ENCODE results near the gene PKP4. TPM values are rescaled to one million over a fixed set of nuclear protein-coding genes. Genes with fewer than 3 reads are reported as not detected.

The PKP4 gene
- total and polyA plus RNA-seq, 7 donors: 6.8 to 23.8 (median 18.0) TPM

DNA sequence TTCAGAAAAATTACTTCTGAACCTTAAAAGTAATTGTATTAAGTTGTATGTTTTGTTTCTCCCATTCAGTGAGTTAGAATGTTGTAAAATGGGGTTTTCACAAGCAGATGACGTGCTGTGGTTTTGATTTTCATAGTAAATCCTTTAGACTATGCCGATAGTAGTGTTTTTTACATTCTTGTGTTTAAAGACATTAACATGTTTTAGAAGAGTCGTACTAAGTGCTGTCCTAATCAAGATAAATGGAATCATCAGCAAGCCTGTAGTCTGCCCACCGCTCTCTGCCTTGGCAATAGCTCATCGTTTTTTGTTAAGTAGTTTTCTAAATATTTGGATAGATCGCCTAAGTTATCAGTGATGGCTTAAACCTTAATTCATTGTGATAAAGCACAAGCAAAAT lies 21.5 kb downstream of the PKP4 start:
- no peak overlapping the region for H3K27ac ChIP-seq
- no peak overlapping the region for H3K4me3 ChIP-seq
- no peaks in the 10 kb centered on the region for H3K27me3 ChIP-seq (ENCODE audit: insufficient read depth in 3 of 3, low read length in 2 of 3)
- no peaks in the 10 kb centered on the region for H3K9me3 ChIP-seq
- TF ChIP-seq, protein P1, sequence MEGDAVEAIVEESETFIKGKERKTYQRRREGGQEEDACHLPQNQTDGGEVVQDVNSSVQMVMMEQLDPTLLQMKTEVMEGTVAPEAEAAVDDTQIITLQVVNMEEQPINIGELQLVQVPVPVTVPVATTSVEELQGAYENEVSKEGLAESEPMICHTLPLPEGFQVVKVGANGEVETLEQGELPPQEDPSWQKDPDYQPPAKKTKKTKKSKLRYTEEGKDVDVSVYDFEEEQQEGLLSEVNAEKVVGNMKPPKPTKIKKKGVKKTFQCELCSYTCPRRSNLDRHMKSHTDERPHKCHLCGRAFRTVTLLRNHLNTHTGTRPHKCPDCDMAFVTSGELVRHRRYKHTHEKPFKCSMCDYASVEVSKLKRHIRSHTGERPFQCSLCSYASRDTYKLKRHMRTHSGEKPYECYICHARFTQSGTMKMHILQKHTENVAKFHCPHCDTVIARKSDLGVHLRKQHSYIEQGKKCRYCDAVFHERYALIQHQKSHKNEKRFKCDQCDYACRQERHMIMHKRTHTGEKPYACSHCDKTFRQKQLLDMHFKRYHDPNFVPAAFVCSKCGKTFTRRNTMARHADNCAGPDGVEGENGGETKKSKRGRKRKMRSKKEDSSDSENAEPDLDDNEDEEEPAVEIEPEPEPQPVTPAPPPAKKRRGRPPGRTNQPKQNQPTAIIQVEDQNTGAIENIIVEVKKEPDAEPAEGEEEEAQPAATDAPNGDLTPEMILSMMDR (IDR thresholded peaks at IDR 0.05): no peak
- ATAC-seq (no peak), DNase-seq (no peak)
- no peaks in the 10 kb centered on the region for H3K36me3 ChIP-seq (ENCODE audit: insufficient read depth in 1 of 2, low read depth in 1 of 2)
- H3K4me1 ChIP-seq: peaks cover 5% of the 10 kb centered on the region
- 73 to 79% (median 78%) methylated on average over 6 of the region's 6 CpGs for WGBS, 3 donors
- intact Hi-C loops (cut with DNase I): no loop called here

DNA sequence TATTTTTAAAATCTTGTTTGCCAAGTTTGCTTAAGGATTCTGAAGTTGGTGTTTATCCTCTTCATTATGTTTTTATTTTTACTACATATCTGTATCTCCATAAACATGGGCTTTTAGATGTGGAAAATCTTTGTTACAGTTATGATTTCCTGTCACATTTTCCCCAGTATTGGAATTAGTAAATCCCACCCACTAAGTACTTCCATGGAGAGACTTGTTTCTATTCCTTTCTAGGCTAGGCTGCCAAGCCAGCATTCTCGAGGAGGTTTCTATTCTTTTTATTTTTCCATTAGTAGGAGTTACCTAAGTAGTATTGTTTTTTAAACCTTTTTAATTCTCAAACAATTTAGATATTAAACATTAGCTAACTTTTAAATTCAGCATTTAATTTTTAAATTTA lies 22.1 kb downstream of the PKP4 start:
- ATAC-seq: no peak
- Histone ChIP-seq H3K27me3 (ENCODE audit: insufficient read depth in 3 of 3, low read length in 2 of 3) (no peaks in the 10 kb centered on the region), H3K27ac (no peak overlapping the region), H3K4me1 (peaks cover 5% of the 10 kb centered on the region), H3K4me3 (no peak overlapping the region), H3K9me3 (no peaks in the 10 kb centered on the region), H3K36me3 (ENCODE audit: insufficient read depth in 1 of 2, low read depth in 1 of 2) (no peaks in the 10 kb centered on the region)
- intact Hi-C loops (cut with DNase I): no loop called here
- TF ChIP-seq, protein P1 (IDR thresholded peaks at IDR 0.05): no peak
- no peak for DNase-seq
- WGBS, 3 donors: 43 to 57% (median 45%) methylated on average over 1 of the region's 1 CpG

DNA sequence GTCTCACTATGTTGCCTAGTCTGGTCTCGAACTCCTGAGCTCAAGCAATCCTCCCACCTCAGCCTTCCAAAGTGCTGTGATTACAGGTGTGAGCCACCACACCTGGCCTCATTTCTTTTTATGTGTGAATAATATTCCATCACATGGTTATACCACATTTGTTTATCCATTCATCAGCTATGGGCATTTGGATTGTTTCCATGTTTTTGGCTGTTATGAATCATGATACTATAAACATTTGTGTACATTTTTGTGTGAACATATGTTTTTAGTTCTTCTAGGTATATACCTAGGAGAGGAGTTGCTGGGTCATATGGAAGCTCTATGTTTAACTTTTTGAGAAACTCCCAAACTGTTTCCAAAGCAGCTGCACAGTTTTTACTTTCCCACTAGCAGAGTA lies 24.4 kb downstream of the PKP4 start:
- ATAC-seq: no peak
- Histone ChIP-seq H3K4me1 (peaks cover 7% of the 10 kb centered on the region), H3K36me3 (ENCODE audit: insufficient read depth in 1 of 2, low read depth in 1 of 2) (no peaks in the 10 kb centered on the region), H3K27ac (no peak overlapping the region), H3K4me3 (no peak overlapping the region), H3K27me3 (ENCODE audit: insufficient read depth in 3 of 3, low read length in 2 of 3) (no peaks in the 10 kb centered on the region), H3K9me3 (no peaks in the 10 kb centered on the region)
- intact Hi-C loops (cut with DNase I): no loop called here
- DNase-seq: no peak
- 96 to 100% (median 98%) methylated on average over 1 of the region's 1 CpG for WGBS, 3 donors
- TF ChIP-seq, protein P1 (IDR thresholded peaks at IDR 0.05): no peak

DNA sequence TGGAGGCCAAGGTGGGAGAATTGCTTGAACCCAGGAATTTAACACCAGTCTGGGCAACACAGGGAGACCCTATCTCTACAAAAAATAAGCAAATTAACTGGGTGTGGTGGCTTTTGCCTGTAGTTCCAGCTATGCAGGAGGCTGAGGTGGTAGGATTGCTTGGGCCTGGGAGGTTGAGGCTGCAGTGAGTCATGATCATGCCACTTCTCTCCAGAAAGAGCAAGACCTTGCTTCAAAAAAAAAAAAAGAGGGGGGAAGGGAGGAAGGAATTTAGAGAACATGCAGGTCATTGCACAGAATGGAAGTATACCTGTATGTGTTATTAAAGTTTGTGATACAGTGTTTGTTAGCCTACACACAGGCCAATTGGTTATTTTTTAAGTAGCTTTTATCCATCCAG lies 25.8 kb downstream of the PKP4 start:
- Histone ChIP-seq H3K27me3 (ENCODE audit: insufficient read depth in 3 of 3, low read length in 2 of 3) (no peaks in the 10 kb centered on the region), H3K36me3 (ENCODE audit: insufficient read depth in 1 of 2, low read depth in 1 of 2) (no peaks in the 10 kb centered on the region), H3K9me3 (no peaks in the 10 kb centered on the region), H3K4me1 (peaks cover 16% of the 10 kb centered on the region), H3K27ac (no peak overlapping the region), H3K4me3 (no peak overlapping the region)
- DNase-seq (no peak), ATAC-seq (no peak)
- intact Hi-C loops (cut with DNase I): no loop called here
- TF ChIP-seq, protein P1 (IDR thresholded peaks at IDR 0.05): no peak

DNA sequence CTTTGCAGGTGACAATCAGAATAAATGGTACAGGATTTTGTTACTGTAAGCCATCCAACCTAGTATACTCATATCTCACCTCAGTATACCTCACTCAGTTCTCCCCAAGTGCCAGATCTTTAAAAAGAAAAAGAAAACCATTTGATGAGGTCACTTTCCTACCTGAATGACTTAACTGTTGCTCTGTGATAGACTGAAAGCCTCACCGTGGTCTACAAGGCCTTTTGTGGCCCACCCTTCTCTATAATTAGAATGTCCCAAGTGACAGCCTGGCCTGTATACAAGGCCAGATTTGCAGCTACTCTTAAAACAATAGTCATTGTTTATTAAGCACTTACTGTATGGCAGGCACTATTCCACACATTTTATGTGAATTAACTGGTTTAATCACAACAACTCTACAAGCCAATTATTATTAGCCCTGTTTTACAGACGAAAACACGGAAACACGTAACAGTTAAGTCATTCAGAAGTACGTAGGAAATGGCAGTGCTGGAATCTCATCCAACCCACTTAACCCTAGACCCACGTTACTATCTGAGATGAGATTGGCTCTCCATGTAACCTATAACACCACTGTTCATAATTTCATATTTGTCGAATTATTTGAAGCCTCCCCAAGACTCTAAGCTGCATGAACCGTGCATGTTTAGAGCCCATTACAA lies 28.3 kb downstream of the PKP4 start:
- intact Hi-C loops (cut with DNase I): no loop called here
- Histone ChIP-seq H3K4me1 (peaks cover 26% of the 10 kb centered on the region), H3K27me3 (ENCODE audit: insufficient read depth in 3 of 3, low read length in 2 of 3) (no peaks in the 10 kb centered on the region), H3K36me3 (ENCODE audit: insufficient read depth in 1 of 2, low read depth in 1 of 2) (no peaks in the 10 kb centered on the region), H3K4me3 (no peak overlapping the region), H3K27ac (no peak overlapping the region), H3K9me3 (no peaks in the 10 kb centered on the region)
- ATAC-seq (no peak), DNase-seq (no peak)
- 56 to 64% (median 59%) methylated on average over 8 of the region's 8 CpGs for WGBS, 3 donors
- TF ChIP-seq, protein P1 (IDR thresholded peaks at IDR 0.05): no peak
